Panc1 (cell line): ENCODE data around the gene AZI2. TPM values are rescaled to one million over a fixed set of nuclear protein-coding genes. Genes with fewer than 3 reads are reported as not detected.

ENCODE experiments used
- ATAC-seq: fragments of 200-7000 bp; cut with Tn5 transposase; 2 replicates; pipeline ENCODE4 v1.9.1; 2020; ENCODE audit warnings: mild to moderate bottlenecking, moderate library complexity
- BruUV-seq: library from RNA; stranded (reverse); fragments of 400-500 nt; replicated peaks from 2 replicates; lab custom pipeline; 2021; lab: Mats Ljungman, UMichigan
- CTCF ChIA-PET: fragments of 300-600 bp; sonication (Branson Sonifier 250); formaldehyde crosslinking; loops from one replicate; lab custom pipeline; 2022; ENCODE audit warnings: antibody characterized with exemption; lab: Charles Lee
- POLR2A ChIA-PET: fragments of 300-600 bp; sonication (Branson Sonifier 250); formaldehyde crosslinking; loops from one replicate; lab custom pipeline; 2022; ENCODE audit warnings: antibody characterized with exemption; lab: Charles Lee
- DNase-seq: peaks from one replicate; pipeline ENCODE4 v3.0.0-alpha.2; 2010; ENCODE audit warnings: low read depth, low spot score
- H3K27ac ChIP-seq: 2 replicates; pipeline ENCODE4 v1.5.1; 2011; ENCODE audit warnings: mild to moderate bottlenecking, low read length, inconsistent platforms
- H3K27me3 ChIP-seq: fragments of 200-500 bp; sonication (Bioruptor generic); 2 replicates; pipeline ENCODE4 v1.6.0; 2014; ENCODE audit warnings: low read length, inconsistent platforms; ENCODE audit not compliant: control insufficient read depth, insufficient read depth
- H3K36me3 ChIP-seq: fragments of 200-500 bp; sonication (Bioruptor generic); 2 replicates; pipeline ENCODE4 v1.5.1; 2014; ENCODE audit warnings: inconsistent platforms, mild to moderate bottlenecking, low read length, moderate library complexity; ENCODE audit not compliant: control insufficient read depth, insufficient read depth
- H3K4me1 ChIP-seq: 2 replicates; pipeline ENCODE4 v1.5.1; 2011; ENCODE audit warnings: inconsistent platforms, mild to moderate bottlenecking, low read length, moderate library complexity; ENCODE audit not compliant: control insufficient read depth, insufficient read depth
- H3K4me3 ChIP-seq, 2 experiments: 2 replicates each; pipeline ENCODE4 v1.5.1; 2011 to 2012; ENCODE audit warnings: low read depth in 2 of 2, low read length in 2 of 2, mild to moderate bottlenecking in 2 of 2, inconsistent platforms in 1 of 2, moderate library complexity in 1 of 2
- H3K9me3 ChIP-seq: fragments of 200-500 bp; sonication (Bioruptor generic); 2 replicates; pipeline ENCODE4 v1.5.1; 2014; ENCODE audit warnings: low read depth, mild to moderate bottlenecking, inconsistent platforms, low read length, moderate library complexity; ENCODE audit not compliant: control insufficient read depth, insufficient read depth
- CTCF ChIP-seq: fragments of 450-650 bp; IDR thresholded peaks from 2 replicates; pipeline ENCODE4 v1.5.1; 2017; ENCODE audit warnings: mild to moderate bottlenecking
- POLR2AphosphoS5 ChIP-seq: IDR thresholded peaks from 2 replicates; pipeline ENCODE4 v1.6.1; 2012; ENCODE audit warnings: mild to moderate bottlenecking, low read depth, low read length, moderate library complexity
- REST ChIP-seq, 2 experiments: IDR thresholded peaks; 2 replicates each; pipeline ENCODE4 v1.6.1; 2011 to 2012; ENCODE audit warnings: low read depth in 2 of 2, control low read depth in 1 of 2, low read length in 1 of 2, mild to moderate bottlenecking in 1 of 2, moderate library complexity in 1 of 2; ENCODE audit not compliant: insufficient read depth in 1 of 2
- SIN3A ChIP-seq: IDR thresholded peaks from 2 replicates; pipeline ENCODE4 v1.6.1; 2012; ENCODE audit warnings: low read depth, mild to moderate bottlenecking, low read length, moderate library complexity, borderline replicate concordance; ENCODE audit not compliant: insufficient read depth
- TCF7L2 ChIP-seq: IDR thresholded peaks from 2 replicates; pipeline ENCODE4 v1.6.1; 2011; ENCODE audit warnings: mild to moderate bottlenecking, low read depth, low read length, inconsistent platforms
- in situ Hi-C: cut with HindIII; loops from 2 replicates; pipeline ENCODE4 v1.10.0; 2016; ENCODE audit warnings: low sequenced_read_pairs, low pct_unique_long_range_greater_than_20kb
- intact Hi-C: fragments of 100-400 bp; cut with micrococcal nuclease; formaldehyde crosslinking; loops from one replicate; pipeline ENCODE4 v1.10.0; 2022; ENCODE audit not compliant: unreplicated experiment
- total RNA-seq: library from RNA; stranded (reverse); gene quantifications from one replicate; pipeline ENCODE4 v1.2.1, GENCODE V29; 2021; ENCODE audit not compliant: unreplicated experiment

AZI2 gene
- total RNA-seq, 1 experiment from 2014 or later, result 42.4 TPM

- DNase-seq, result no peak
- in situ Hi-C loops (no loop called here), intact Hi-C loops (no loop called here)
- TF ChIP-seq CTCF (no peak), REST (IDR thresholded peaks at IDR 0.05; ENCODE audit: insufficient read depth in 1 of 2, low read depth in 2 of 2, low read length in 1 of 2) (no peak), TCF7L2 (no peak), POLR2AphosphoS5 (no peak), SIN3A (no peak)
- no TSS peak for BruUV-seq
- ChIA-PET POLR2A (no interaction called here), CTCF (no interaction called here)
- Histone ChIP-seq H3K9me3 (no peaks in the 10 kb centered on the region), H3K27me3 (no peaks in the 10 kb centered on the region), H3K4me1 (no peaks in the 10 kb centered on the region; the same call in 1 of the 2 replicates), H3K27ac (no peak overlapping the region), H3K4me3 (no peak overlapping the region), H3K36me3 (no peaks in the 10 kb centered on the region)
- no peak for ATAC-seq
Observed at GRCh38 chr3:28299705-28300104, 48.9 kb downstream of the AZI2 start.

GRCh38 chr3:28295898-28296490 is 52.6 kb downstream of the AZI2 start:
- TF ChIP-seq SIN3A, result no peak
- H3K27ac ChIP-seq, result no peak overlapping the region
- H3K4me3 ChIP-seq, result no peak overlapping the region
- CTCF ChIA-PET, result no interaction called here
- ATAC-seq (no peak), DNase-seq (no peak)
- H3K36me3 ChIP-seq, result no peaks in the 10 kb centered on the region
- no peaks in the 10 kb centered on the region; the same call in 1 of the 2 replicates for H3K4me1 ChIP-seq
- no peaks in the 10 kb centered on the region for H3K27me3 ChIP-seq
- in situ Hi-C loops, result no loop called here
- no peaks in the 10 kb centered on the region for H3K9me3 ChIP-seq
- BruUV-seq, result no TSS peak
- intact Hi-C loops, result no loop called here
- POLR2A ChIA-PET, result no interaction called here

- in situ Hi-C loops (no loop called here), intact Hi-C loops (no loop called here)
- CTCF ChIA-PET, result no interaction called here
- no TSS peak for BruUV-seq
- Histone ChIP-seq H3K4me1 (no peaks in the 10 kb centered on the region; the same call in 1 of the 2 replicates), H3K4me3 (no peak overlapping the region), H3K36me3 (no peaks in the 10 kb centered on the region), H3K27ac (no peak overlapping the region), H3K9me3 (no peaks in the 10 kb centered on the region), H3K27me3 (no peaks in the 10 kb centered on the region)
- TF ChIP-seq CTCF (no peak), POLR2AphosphoS5 (no peak), TCF7L2 (no peak), SIN3A (no peak), REST (IDR thresholded peaks at IDR 0.05; ENCODE audit: insufficient read depth in 1 of 2, low read depth in 2 of 2, low read length in 1 of 2) (no peak)
- DNase-seq (no peak), ATAC-seq (no peak)
- POLR2A ChIA-PET, result no interaction called here
Observed at GRCh38 chr3:28294667-28295413, 53.8 kb downstream of the AZI2 start.
